Measurements from ENCODE around the gene GPR42. TPM values are rescaled to one million over a fixed set of nuclear protein-coding genes. Genes with fewer than 3 reads are reported as not detected.

The GPR42 gene
- total RNA-seq, 1 experiment from 2014 or later = not detected

DNA sequence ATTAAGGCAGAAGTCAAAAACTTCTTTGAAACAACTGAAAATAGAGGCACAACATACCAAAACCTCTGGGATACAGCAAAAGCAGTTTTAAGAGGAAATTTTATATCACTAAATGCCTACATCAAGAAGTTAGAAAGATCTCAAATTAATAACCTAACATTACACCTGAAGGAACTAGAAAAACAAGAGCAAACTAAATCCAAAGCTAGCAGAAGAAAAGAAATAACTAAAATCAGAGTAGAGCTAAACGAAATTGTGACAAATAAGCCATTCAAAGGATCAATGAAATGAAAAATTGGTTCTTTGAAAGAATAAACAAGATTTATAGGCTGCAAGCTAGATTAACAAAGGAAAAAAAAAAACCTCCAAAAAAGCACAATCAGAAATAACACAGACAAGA lies 2.5 kb upstream of the GPR42 start:
- H3K4me3 ChIP-seq (replicated peaks in 1 of 2; ENCODE audit: low read depth in 1 of 2, low read length in 2 of 2) = no peak overlapping the region
- H3K9ac ChIP-seq (ENCODE audit: low read length) = no peak overlapping the region
- no peaks in the 10 kb centered on the region for H4K20me1 ChIP-seq (ENCODE audit: insufficient read depth)
- no peaks in the 10 kb centered on the region for H3K79me2 ChIP-seq (ENCODE audit: insufficient read depth, low read length)
- no peaks in the 10 kb centered on the region for H3K4me1 ChIP-seq (ENCODE audit: control insufficient read depth in 1 of 2, insufficient read depth in 2 of 2, low read length in 2 of 2)
- H3K36me3 ChIP-seq (ENCODE audit: control insufficient read depth in 1 of 2, insufficient read depth in 2 of 2, low read length in 2 of 2) = no peaks in the 10 kb centered on the region
- H3K9me2 ChIP-seq (ENCODE audit: insufficient read depth) = no peaks in the 10 kb centered on the region
- no peak overlapping the region for H2AFZ ChIP-seq (ENCODE audit: low read depth, low read length, poor library complexity, severe bottlenecking)
- no peak overlapping the region for H3K27ac ChIP-seq (ENCODE audit: low read depth, low read length)
- no TSS peak for BruUV-seq (replicated peaks)
- H3K4me2 ChIP-seq (ENCODE audit: low read length) = no peak overlapping the region
- peaks cover 5% of the 10 kb centered on the region for H3K27me3 ChIP-seq (ENCODE audit: insufficient read depth, low read length)
- RAD21 ChIA-PET (ENCODE audit: low non-redundant PET in 1 of 2, low total read pairs in 2 of 2, uncharacterized antibody in 2 of 2, unreplicated experiment in 2 of 2) = no interaction called here
- no peaks in the 10 kb centered on the region for H3K9me3 ChIP-seq (ENCODE audit: control insufficient read depth in 1 of 2, insufficient read depth in 1 of 2, low read depth in 1 of 2, low read length in 2 of 2)
- CTCF ChIA-PET = no interaction called here
- TF ChIP-seq POLR2AphosphoS5 (IDR thresholded peaks at IDR 0.05; ENCODE audit: low read depth, low read length) = no peak
- TF ChIP-seq EZH2 (IDR thresholded peaks at IDR 0.05) = no peak
- TF ChIP-seq FOSL1 (IDR thresholded peaks at IDR 0.05; ENCODE audit: low read depth) = no peak
- TF ChIP-seq, protein P1, sequence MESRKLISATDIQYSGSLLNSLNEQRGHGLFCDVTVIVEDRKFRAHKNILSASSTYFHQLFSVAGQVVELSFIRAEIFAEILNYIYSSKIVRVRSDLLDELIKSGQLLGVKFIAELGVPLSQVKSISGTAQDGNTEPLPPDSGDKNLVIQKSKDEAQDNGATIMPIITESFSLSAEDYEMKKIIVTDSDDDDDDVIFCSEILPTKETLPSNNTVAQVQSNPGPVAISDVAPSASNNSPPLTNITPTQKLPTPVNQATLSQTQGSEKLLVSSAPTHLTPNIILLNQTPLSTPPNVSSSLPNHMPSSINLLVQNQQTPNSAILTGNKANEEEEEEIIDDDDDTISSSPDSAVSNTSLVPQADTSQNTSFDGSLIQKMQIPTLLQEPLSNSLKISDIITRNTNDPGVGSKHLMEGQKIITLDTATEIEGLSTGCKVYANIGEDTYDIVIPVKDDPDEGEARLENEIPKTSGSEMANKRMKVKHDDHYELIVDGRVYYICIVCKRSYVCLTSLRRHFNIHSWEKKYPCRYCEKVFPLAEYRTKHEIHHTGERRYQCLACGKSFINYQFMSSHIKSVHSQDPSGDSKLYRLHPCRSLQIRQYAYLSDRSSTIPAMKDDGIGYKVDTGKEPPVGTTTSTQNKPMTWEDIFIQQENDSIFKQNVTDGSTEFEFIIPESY (IDR thresholded peaks at IDR 0.05; ENCODE audit: extremely low read depth, insufficient replicate concordance, low read length) = no peak
- no peak for TF ChIP-seq EGR1 (IDR thresholded peaks at IDR 0.05; ENCODE audit: low read depth)
- no peak for TF ChIP-seq YY1 (IDR thresholded peaks at IDR 0.05; ENCODE audit: extremely low read depth, insufficient replicate concordance, low read depth, low read length)
- TF ChIP-seq POLR2A (IDR thresholded peaks at IDR 0.05; ENCODE audit: borderline replicate concordance, extremely low read depth, insufficient read depth, insufficient read length) = no peak
- TF ChIP-seq RAD21 (IDR thresholded peaks at IDR 0.05; ENCODE audit: low read depth) = no peak
- TF ChIP-seq EZH2phosphoT487 (IDR thresholded peaks at IDR 0.05; ENCODE audit: borderline replicate concordance) = no peak
- TF ChIP-seq TCF7L2 (IDR thresholded peaks at IDR 0.05; ENCODE audit: borderline replicate concordance, extremely low read depth, insufficient read depth, insufficient read length) = no peak
- no peak for TF ChIP-seq JUND (IDR thresholded peaks at IDR 0.05)
- intact Hi-C loops (cut with micrococcal nuclease) = no loop called here
- POLR2A ChIA-PET = no interaction called here
- ATAC-seq (no peak), DNase-seq (ENCODE audit: low read depth, low spot score) (no peak)
